HG02759 (cell line): ENCODE results near the gene ACMSD.
"Not testable (repeated sequence)": the region's sequence is repeated elsewhere in the genome, so short reads cannot be mapped to it uniquely, and the experiment has no call there.

Experiments
- ATAC-seq: cut with Tn5 transposase; IDR thresholded peaks from one replicate; pipeline ENCODE4 v1.9.1; 2021; ENCODE audit warnings: mild to moderate bottlenecking, moderate library complexity; ENCODE audit not compliant: unreplicated experiment

ACMSD gene

DNA sequence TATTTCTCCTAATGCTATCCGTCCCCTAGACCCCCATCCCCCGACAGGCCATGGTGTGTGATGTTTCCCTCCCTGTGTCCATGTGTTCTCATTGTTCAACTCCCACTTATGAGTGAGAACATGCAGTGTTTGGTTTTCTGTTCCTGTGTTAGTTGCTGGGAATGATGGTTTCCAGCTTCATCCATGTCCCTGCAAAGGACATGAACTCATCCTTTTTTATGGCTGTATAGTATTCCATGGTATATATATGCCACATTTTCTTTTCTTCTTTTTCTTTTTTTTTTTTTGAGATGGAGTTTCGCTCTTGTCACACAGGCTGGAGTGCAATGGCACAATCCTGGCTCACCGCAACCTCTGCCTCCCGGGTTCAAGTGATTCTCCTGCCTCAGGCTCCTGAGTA, 9.2 kb downstream of the ACMSD start:
- not testable (repeated sequence) for ATAC-seq

GRCh38 chr2:134852518-134852917, 14.1 kb downstream of the ACMSD start:
- no peak for ATAC-seq

DNA sequence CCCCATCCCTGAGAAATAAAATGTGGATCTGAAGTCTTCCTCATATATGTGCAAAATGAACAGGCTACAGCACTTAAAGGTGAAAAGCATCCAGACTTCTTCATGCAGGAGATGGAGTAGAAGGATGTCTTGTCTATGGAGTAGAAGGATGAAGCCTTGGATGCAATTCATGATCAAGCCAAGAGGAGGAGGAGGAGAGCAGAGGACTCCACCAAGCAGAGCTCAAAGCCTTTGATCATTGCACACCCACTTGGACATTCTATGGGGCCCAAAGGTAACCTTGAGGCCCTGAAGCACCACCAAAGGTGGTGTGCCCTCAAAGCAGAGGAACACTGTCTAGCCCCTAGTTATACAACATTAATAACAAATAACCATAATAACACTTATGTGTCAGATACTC, 17.3 kb downstream of the ACMSD start:
- no peak for ATAC-seq

DNA sequence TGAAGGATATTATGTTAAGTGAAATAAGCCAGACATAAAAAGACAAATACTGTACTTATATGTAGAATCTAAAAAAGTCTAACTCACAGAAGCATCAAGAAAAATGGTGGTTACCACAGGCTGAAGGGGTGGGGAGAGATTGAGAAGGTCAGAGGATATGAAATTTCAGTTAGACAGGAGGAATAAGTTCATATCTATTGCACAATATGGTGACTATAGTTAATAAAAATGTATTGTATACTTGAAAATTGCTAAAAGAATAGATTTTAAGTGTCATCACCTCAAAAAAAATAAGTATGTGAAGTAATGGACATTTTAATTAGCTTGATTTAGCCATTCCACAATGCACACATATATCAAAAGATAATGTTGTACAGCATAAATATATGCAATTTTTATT, 19.8 kb downstream of the ACMSD start:
- no peak for ATAC-seq

GRCh38 chr2:134861173-134861572, 22.8 kb downstream of the ACMSD start:
- no peak for ATAC-seq

- no peak for ATAC-seq
These were observed 23.7 kb downstream of the ACMSD start for GRCh38 chr2:134862069-134862468.

GRCh38 chr2:134862674-134863073, 24.3 kb downstream of the ACMSD start:
- ATAC-seq = no peak

DNA sequence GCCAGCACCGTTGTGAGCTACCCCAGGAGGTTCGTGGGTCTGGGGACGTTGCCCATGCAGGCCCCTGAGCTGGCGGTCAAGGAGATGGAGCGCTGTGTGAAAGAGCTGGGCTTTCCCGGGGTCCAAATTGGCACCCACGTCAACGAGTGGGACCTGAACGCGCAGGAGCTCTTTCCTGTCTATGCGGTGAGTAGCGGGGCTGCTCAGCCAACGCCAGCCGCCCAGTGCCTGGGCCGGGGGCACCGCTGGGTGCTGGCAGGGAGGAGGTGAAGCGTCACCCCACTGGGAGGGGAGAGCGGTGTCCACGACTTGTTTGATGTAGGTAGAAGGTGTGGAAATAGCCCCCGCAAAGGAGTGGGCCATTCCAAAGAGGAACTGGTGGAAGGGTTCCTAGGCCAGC, 25.0 kb downstream of the ACMSD start:
- no peak for ATAC-seq

DNA sequence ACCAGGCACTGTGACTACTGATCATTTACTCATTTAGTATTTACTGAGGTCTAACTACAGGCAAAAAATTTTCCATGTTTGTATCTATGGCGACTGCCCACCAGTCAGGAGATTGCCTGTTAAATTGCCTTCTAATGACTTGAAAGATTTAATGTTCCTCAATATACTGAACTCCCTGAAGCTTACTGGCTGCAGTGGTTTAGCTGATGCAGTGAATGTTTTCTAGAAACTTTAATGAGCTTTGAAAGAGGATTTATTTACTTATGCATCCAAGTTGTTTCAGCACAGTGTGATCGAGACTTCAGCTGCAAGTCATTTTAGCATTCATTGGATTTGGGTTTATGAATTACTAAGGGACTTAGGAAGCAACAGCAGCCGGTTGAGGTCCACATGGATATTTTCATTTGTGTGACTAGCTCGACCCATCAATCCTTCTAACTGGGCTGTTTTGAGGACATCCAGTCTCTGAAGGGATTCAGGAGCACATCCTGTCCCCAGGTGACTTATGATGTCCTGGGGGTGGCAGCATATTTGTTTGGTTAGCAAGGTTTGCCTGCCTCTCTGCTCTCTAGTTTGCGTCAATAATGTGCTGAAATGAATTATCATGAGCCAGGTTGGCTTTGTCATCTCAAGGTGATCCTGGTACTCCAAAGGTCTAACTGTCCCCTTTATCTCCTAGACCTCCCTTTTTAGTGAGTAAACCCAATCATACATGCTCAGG, 26.8 kb downstream of the ACMSD start:
- no peak for ATAC-seq

GRCh38 chr2:134866498-134867099, 28.2 kb downstream of the ACMSD start:
- no peak for ATAC-seq

GRCh38 chr2:134869946-134870736, 31.7 kb downstream of the ACMSD start:
- no peak for ATAC-seq

DNA sequence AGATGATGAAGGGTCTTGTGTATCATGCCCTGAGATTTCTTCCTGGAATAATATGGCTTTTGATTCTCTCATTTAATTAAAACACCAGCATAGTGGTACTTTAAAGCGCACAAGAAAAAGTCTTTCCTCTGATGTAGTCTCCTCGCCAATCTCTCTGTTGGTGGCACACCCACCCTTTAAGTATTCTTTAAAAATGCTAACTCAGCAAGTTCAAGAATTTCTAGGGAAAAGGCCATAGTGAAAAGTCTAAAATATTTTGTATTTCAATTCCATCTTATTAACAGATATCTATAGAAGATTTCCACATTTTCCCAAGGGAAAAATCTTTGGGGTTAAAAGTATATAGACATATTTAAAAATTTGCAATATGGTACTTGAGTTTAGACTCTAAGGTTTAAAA, 34.7 kb downstream of the ACMSD start:
- no peak for ATAC-seq

- ATAC-seq = no peak
These were observed 36.9 kb downstream of the ACMSD start for GRCh38 chr2:134875309-134875708.

GRCh38 chr2:134882773-134883172, 44.4 kb downstream of the ACMSD start:
- no peak for ATAC-seq

- ATAC-seq = no peak
These were observed 45.3 kb downstream of the ACMSD start for GRCh38 chr2:134883552-134884293.

- no peak for ATAC-seq
These were observed 46.0 kb downstream of the ACMSD start for GRCh38 chr2:134884435-134884834.

DNA sequence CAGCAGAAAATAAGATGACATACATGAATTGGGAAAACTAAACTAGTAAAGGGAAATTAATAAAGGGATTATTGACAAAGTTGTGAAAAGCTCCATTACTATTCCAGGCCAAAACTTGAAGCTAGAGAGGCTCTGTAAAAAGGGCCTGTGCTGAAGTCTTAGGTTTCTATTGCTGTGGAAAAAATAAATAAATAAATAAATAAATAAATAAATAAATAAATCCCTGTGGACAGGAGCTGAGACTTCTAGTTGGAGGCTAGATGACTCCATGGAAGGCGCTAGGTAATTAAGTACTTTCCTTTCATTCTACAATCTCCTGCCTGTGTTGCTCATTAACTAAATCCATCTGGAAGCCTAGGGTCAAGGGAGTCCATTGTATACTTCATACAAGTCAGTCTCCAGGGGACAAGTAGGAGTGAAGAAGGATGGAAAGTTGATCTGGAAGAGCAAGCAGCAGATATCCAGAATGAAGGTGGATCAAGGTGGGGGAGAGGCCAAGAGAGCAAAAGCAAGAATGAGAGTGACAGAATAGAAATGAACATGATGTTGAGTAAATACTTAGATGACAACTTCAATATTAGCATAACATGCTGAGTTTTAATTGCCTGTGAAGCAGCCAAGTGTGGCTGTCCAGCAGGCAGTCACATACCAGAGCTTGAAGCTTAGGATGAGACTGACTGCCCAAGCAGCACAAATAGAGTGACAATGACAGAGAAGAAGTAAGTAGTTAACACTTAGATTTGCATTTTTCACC, 54.0 kb downstream of the ACMSD start:
- no peak for ATAC-seq

GRCh38 chr2:134897932-134898331, 59.5 kb downstream of the ACMSD start:
- ATAC-seq = no peak

DNA sequence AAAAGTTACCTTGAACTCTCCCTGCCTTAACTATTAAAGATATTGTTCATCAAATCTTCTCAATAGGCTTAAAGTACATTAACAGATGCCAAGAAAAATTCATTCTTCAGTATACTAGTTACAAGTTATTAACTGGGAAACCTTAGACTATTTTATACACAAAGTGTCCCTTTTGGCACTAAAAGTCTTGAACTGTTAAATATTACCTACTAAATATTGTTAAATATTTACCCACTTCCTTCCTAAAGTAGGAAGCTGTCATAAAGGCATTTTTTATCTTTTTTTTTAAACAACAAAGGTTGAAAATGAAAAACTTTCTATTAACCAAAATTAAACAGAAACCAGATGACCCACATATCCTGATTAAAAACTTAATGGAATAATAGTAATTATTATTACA, 60.8 kb downstream of the ACMSD start:
- ATAC-seq = no peak

GRCh38 chr2:134900151-134900550, 61.7 kb downstream of the ACMSD start:
- ATAC-seq = no peak

DNA sequence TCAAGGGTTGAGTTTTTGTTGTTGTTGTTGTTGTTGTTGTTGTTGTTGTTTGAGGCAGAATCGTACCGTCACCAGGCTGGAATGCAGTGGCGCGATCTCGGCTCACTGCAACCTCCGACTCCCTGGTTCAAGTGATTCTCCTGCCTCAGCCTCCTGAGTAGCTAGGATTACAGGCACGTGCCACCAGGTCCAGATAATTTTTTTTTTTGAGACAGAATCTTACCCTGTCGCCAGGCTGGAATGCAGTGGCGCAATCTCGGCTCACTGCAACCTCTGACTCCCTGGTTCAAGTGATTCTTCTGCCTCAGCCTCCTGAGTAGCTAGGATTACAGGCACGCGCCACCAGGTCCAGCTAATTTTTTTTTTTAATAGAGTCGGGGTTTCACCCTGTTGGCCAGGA, 65.3 kb downstream of the ACMSD start:
- not testable (repeated sequence) for ATAC-seq
